HepG2 (cell line): ENCODE data around the gene BRAF.

Source experiments
- ETV6 ChIP-seq: sonication (generic); formaldehyde crosslinking; conservative IDR thresholded peaks from 2 replicates; pipeline ENCODE4 v1.4.0; 2020; ENCODE audit warnings: missing genetic modification reagents
- HBP1 ChIP-seq: IDR thresholded peaks from 2 replicates; pipeline ENCODE4 v1.6.1; 2016; ENCODE audit warnings: low read depth, control low read depth
- KDM4B ChIP-seq: sonication (generic); formaldehyde crosslinking; IDR thresholded peaks from 2 replicates; pipeline ENCODE4 v1.4.0; 2020; ENCODE audit warnings: missing genetic modification reagents
- RBM39 ChIP-seq: fragments of 200-400 bp; formaldehyde crosslinking; IDR thresholded peaks from one replicate; pipeline ENCODE4 v1.6.1; 2018; ENCODE audit warnings: antibody characterized with exemption, mild to moderate bottlenecking, low read depth, low read length; ENCODE audit not compliant: poor library complexity, severe bottlenecking
- ZFP90 ChIP-seq: sonication (generic); formaldehyde crosslinking; IDR thresholded peaks from 2 replicates; pipeline ENCODE4 v1.8.0; 2022; ENCODE audit warnings: missing genetic modification reagents, mild to moderate bottlenecking, inconsistent platforms, borderline replicate concordance
- ZNF580 ChIP-seq: IDR thresholded peaks from 2 replicates; pipeline ENCODE4 v1.6.1; 2016; ENCODE audit warnings: low read depth, borderline replicate concordance
- ZNF609 ChIP-seq: sonication (generic); formaldehyde crosslinking; IDR thresholded peaks from 2 replicates; pipeline ENCODE4 v1.4.0; 2020; ENCODE audit warnings: mild to moderate bottlenecking, missing genetic modification reagents, borderline replicate concordance

GRCh38 chr7:140734729-140735128 lies 190.0 kb downstream of the BRAF start:
- TF ChIP-seq HBP1 (CRISPR knock-in tag) (no peak), RBM39 (no peak), ZNF580 (no peak), KDM4B (CRISPR knock-in tag) (no peak), ETV6 (no peak), ZFP90 (CRISPR knock-in tag) (no peak), ZNF609 (no peak)
